HEK293 (cell line): ENCODE results near the gene MAPK9.

Experiments
- CTCF ChIA-PET: fragments of 350-600 bp; formaldehyde crosslinking; extraction: SDS; loops from one replicate; lab custom pipeline; 2021; ENCODE audit warnings: antibody characterized with exemption; lab: Yijun Ruan, JAX
- POLR2A ChIA-PET: fragments of 300-600 bp; formaldehyde crosslinking; extraction: SDS; loops from one replicate; lab custom pipeline; 2020; ENCODE audit warnings: antibody characterized with exemption, inconsistent platforms; lab: Yijun Ruan, JAX
- H3K27ac ChIP-seq: fragments of 200-500 bp; sonication (Bioruptor generic); 2 replicates; pipeline ENCODE4 v1.5.1; 2014; ENCODE audit warnings: low read depth, low read length, control low read depth, inconsistent platforms; ENCODE audit errors: extremely low read depth
- H3K36me3 ChIP-seq, 2 experiments: fragments of 200-500 bp in 1 of 2; sonication (Bioruptor generic) in 1 of 2; 1 replicate in 1 of 2; 2 replicates in 1 of 2; pipeline ENCODE4 v1.5.1; 2014 to 2017; ENCODE audit warnings: inconsistent platforms in 2 of 2, low read length in 2 of 2; ENCODE audit not compliant: control insufficient read depth in 2 of 2, insufficient read depth in 1 of 2
- H3K4me1 ChIP-seq: fragments of 200-500 bp; sonication (Bioruptor generic); 2 replicates; pipeline ENCODE4 v1.5.1; 2014; ENCODE audit warnings: mild to moderate bottlenecking, low read length, inconsistent platforms; ENCODE audit not compliant: control insufficient read depth, insufficient read depth
- H3K4me3 ChIP-seq: 2 replicates; pipeline ENCODE4 v1.5.1; 2011; ENCODE audit warnings: low read depth, mild to moderate bottlenecking, control low read depth, low read length, moderate library complexity
- H3K9me3 ChIP-seq: fragments of 200-500 bp; sonication (Bioruptor generic); 2 replicates; pipeline ENCODE4 v1.5.1; 2014; ENCODE audit warnings: low read depth, low read length, inconsistent platforms; ENCODE audit not compliant: control insufficient read depth, insufficient read depth
- PRDM6 ChIP-seq: fragments of 450-650 bp; formaldehyde crosslinking; IDR thresholded peaks from 2 replicates; pipeline ENCODE4 v1.5.1; 2017; ENCODE audit warnings: missing biosample characterization, missing genetic modification characterization
- ZBTB10 ChIP-seq: fragments of 450-650 bp; formaldehyde crosslinking; IDR thresholded peaks from 2 replicates; pipeline ENCODE4 v1.5.1; 2016; ENCODE audit warnings: missing biosample characterization, missing genetic modification characterization
- ZBTB44 ChIP-seq: fragments of 450-650 bp; IDR thresholded peaks from 2 replicates; pipeline ENCODE4 v1.5.1; 2018; ENCODE audit warnings: missing biosample characterization, mild to moderate bottlenecking, missing genetic modification characterization
- ZBTB8A ChIP-seq: fragments of 450-650 bp; formaldehyde crosslinking; IDR thresholded peaks from 2 replicates; pipeline ENCODE4 v1.5.1; 2016; ENCODE audit warnings: missing biosample characterization, missing genetic modification characterization
- ZFHX2 ChIP-seq: fragments of 450-650 bp; formaldehyde crosslinking; conservative IDR thresholded peaks from 2 replicates; pipeline ENCODE4 v1.5.1; 2016; ENCODE audit warnings: missing biosample characterization, missing genetic modification characterization
- ZFP37 ChIP-seq: fragments of 450-650 bp; formaldehyde crosslinking; IDR thresholded peaks from 2 replicates; pipeline ENCODE4 v1.5.1; 2016; ENCODE audit warnings: missing biosample characterization, missing genetic modification characterization
- ZFP69B ChIP-seq: fragments of 450-650 bp; formaldehyde crosslinking; IDR thresholded peaks from 2 replicates; pipeline ENCODE4 v1.5.1; 2016; ENCODE audit warnings: missing biosample characterization, missing genetic modification characterization
- ZNF155 ChIP-seq: fragments of 450-650 bp; formaldehyde crosslinking; IDR thresholded peaks from 2 replicates; pipeline ENCODE4 v1.5.1; 2016; ENCODE audit warnings: missing biosample characterization, missing genetic modification characterization
- ZNF37A ChIP-seq: fragments of 450-650 bp; IDR thresholded peaks from 2 replicates; pipeline ENCODE4 v1.5.1; 2018; ENCODE audit warnings: missing biosample characterization, missing genetic modification characterization
- ZNF449 ChIP-seq: fragments of 450-650 bp; formaldehyde crosslinking; IDR thresholded peaks from 2 replicates; pipeline ENCODE4 v1.5.1; 2017; ENCODE audit warnings: missing biosample characterization, mild to moderate bottlenecking, missing genetic modification characterization, moderate library complexity
- ZNF473 ChIP-seq: fragments of 450-650 bp; formaldehyde crosslinking; IDR thresholded peaks from 2 replicates; pipeline ENCODE4 v1.5.1; 2017; ENCODE audit warnings: missing biosample characterization, missing genetic modification characterization
- ZNF513 ChIP-seq: fragments of 450-650 bp; IDR thresholded peaks from 2 replicates; pipeline ENCODE4 v1.5.1; 2018; ENCODE audit warnings: missing biosample characterization, missing genetic modification characterization
- ZNF514 ChIP-seq: fragments of 450-650 bp; formaldehyde crosslinking; IDR thresholded peaks from 2 replicates; pipeline ENCODE4 v1.5.1; 2016; ENCODE audit warnings: missing biosample characterization, missing genetic modification characterization
- ZNF529 ChIP-seq: fragments of 450-650 bp; formaldehyde crosslinking; IDR thresholded peaks from 2 replicates; pipeline ENCODE4 v1.5.1; 2017; ENCODE audit warnings: missing genetic modification characterization, missing biosample characterization; ENCODE audit not compliant: insufficient replicate concordance
- ZNF692 ChIP-seq: fragments of 450-650 bp; formaldehyde crosslinking; IDR thresholded peaks from 2 replicates; pipeline ENCODE4 v1.5.1; 2016; ENCODE audit warnings: missing biosample characterization, missing genetic modification characterization

The MAPK9 gene

GRCh38 chr5:180294913-180295555 lies 3.2 kb upstream of the MAPK9 start:
- no peak for TF ChIP-seq ZFP37
- TF ChIP-seq ZNF473 (tag by site-specific recombination), result no peak
- no peak for TF ChIP-seq PRDM6 (tag by site-specific recombination)
- no peak for TF ChIP-seq ZNF692 (tag by site-specific recombination)
- TF ChIP-seq ZNF514, result no peak
- no peak for TF ChIP-seq ZNF155 (tag by site-specific recombination)
- TF ChIP-seq ZNF529 (tag by site-specific recombination), result no peak
- TF ChIP-seq ZNF513 (tag by site-specific recombination), result no peak
- no peak for TF ChIP-seq ZNF37A (tag by site-specific recombination)
- TF ChIP-seq ZNF449 (tag by site-specific recombination), result no peak
- TF ChIP-seq ZFP69B, result no peak
- no peak for TF ChIP-seq ZBTB8A (tag by site-specific recombination)
- TF ChIP-seq ZFHX2, result no peak
- TF ChIP-seq ZBTB44, result no peak
- TF ChIP-seq ZBTB10 (tag by site-specific recombination), result no peak
- Histone ChIP-seq H3K27ac (no peak overlapping the region), H3K4me1 (no peaks in the 10 kb centered on the region), H3K9me3 (no peaks in the 10 kb centered on the region), H3K4me3 (no peak overlapping the region), H3K36me3 (peaks cover 4 to 10% of the 10 kb centered on the region in 2 experiments; a peak in 2 of 3 replicates)
- CTCF ChIA-PET, result interaction anchor here (1.3 to 5.6 kb wide), 7 partner anchors 14 to 194 kb away, joined by 3 to 47 read pairs (median 6); no protein-coding TSS in a partner anchor
- POLR2A ChIA-PET, result interaction anchor here (0.6 to 1.4 kb wide), 3 partner anchors 9 to 102 kb away, joined by 3 to 4 read pairs (median 4); partner anchors contain the start of gene GFPT2
